AG04450 (cell line): ENCODE data around the gene TBCD. TPM values are rescaled to one million over a fixed set of nuclear protein-coding genes. Genes with fewer than 3 reads are reported as not detected.
A peak's percentile ranks its signal among the peaks of the same experiment; 100 is the strongest.

Experiments
- CTCF ChIA-PET: fragments of 300-600, 350-600 bp; formaldehyde crosslinking; extraction: SDS; loops from one replicate; lab custom pipeline; 2022; ENCODE audit warnings: antibody characterized with exemption, inconsistent platforms; lab: Charles Lee
- POLR2A ChIA-PET: fragments of 350-600 bp; formaldehyde crosslinking; extraction: SDS; loops from one replicate; lab custom pipeline; 2021; ENCODE audit warnings: antibody characterized with exemption, inconsistent platforms; lab: Yijun Ruan, JAX
- DNase-seq: peaks from one replicate; pipeline ENCODE4 v3.0.0-alpha.2; 2011; ENCODE audit warnings: low read depth, low spot score
- H3K27ac ChIP-seq: one replicate; pipeline ENCODE4 v1.5.1; 2012; ENCODE audit warnings: low read depth, low read length, control low read depth
- H3K27me3 ChIP-seq: one replicate; pipeline ENCODE4 v1.6.0; 2012; ENCODE audit warnings: low read length; ENCODE audit not compliant: control insufficient read depth, insufficient read depth
- H3K4me3 ChIP-seq: 2 replicates; pipeline ENCODE4 v1.5.1; 2011; ENCODE audit warnings: mild to moderate bottlenecking, low read depth, low read length, control low read depth
- H3K9me3 ChIP-seq: 2 replicates; pipeline ENCODE4 v1.5.1; 2012; ENCODE audit warnings: low read length; ENCODE audit not compliant: control insufficient read depth, insufficient read depth
- CTCF ChIP-seq: IDR thresholded peaks from 2 replicates; pipeline ENCODE4 v1.5.1; 2011; ENCODE audit warnings: low read depth, low read length, control low read depth, inconsistent platforms
- polyA plus RNA-seq: library from polyadenylated mRNA; depleted of rRNA; stranded (reverse); fragments of >200 nt; gene quantifications from 2 replicates; pipeline ENCODE4 v1.2.3, GENCODE V29; 2011

Gene TBCD
- polyA plus RNA-seq, 1 experiment, result 28.5 TPM

GRCh38 chr17:82865274-82865673 is 113.4 kb downstream of the TBCD start:
- POLR2A ChIA-PET, result no interaction called here
- no peak for DNase-seq
- CTCF ChIA-PET, result interaction anchor here (1.4 kb wide), 1 partner anchor 14 kb away, joined by 3 read pairs; no protein-coding TSS in a partner anchor
- TF ChIP-seq CTCF, result no peak
- Histone ChIP-seq H3K27me3 (no peaks in the 10 kb centered on the region), H3K9me3 (no peaks in the 10 kb centered on the region; the same call in 1 of the 2 replicates), H3K27ac (no peak overlapping the region), H3K4me3 (no peak overlapping the region)

GRCh38 chr17:82865774-82866395 is 114.0 kb downstream of the TBCD start:
- peak overlapping the region; percentile 91 for H3K27ac ChIP-seq
- DNase-seq, result no peak
- CTCF ChIA-PET, result interaction anchor here (1.4 kb wide), 1 partner anchor 13 kb away, joined by 3 read pairs; no protein-coding TSS in a partner anchor
- H3K27me3 ChIP-seq, result no peaks in the 10 kb centered on the region
- POLR2A ChIA-PET, result no interaction called here
- no peak overlapping the region for H3K4me3 ChIP-seq
- H3K9me3 ChIP-seq, result no peaks in the 10 kb centered on the region; the same call in 1 of the 2 replicates
- no peak for TF ChIP-seq CTCF

- CTCF ChIA-PET, result interaction anchor here (1.4 kb wide), 1 partner anchor 12 kb away, joined by 3 read pairs; no protein-coding TSS in a partner anchor
- DNase-seq, result peak; percentile 76
- no peaks in the 10 kb centered on the region for H3K27me3 ChIP-seq
- TF ChIP-seq CTCF, result no peak
- no peak overlapping the region for H3K4me3 ChIP-seq
- no peaks in the 10 kb centered on the region; the same call in 1 of the 2 replicates for H3K9me3 ChIP-seq
- peak overlapping the region; percentile 91 for H3K27ac ChIP-seq
- POLR2A ChIA-PET, result interaction anchor here (0.6 kb wide), 1 partner anchor 18 kb away, joined by 4 read pairs; no protein-coding TSS in a partner anchor
These were observed 114.8 kb downstream of the TBCD start for GRCh38 chr17:82866590-82867191.

GRCh38 chr17:82867763-82868325 is 116.0 kb downstream of the TBCD start:
- Histone ChIP-seq H3K9me3 (no peaks in the 10 kb centered on the region; the same call in 1 of the 2 replicates), H3K27me3 (no peaks in the 10 kb centered on the region), H3K27ac (no peak overlapping the region), H3K4me3 (no peak overlapping the region)
- POLR2A ChIA-PET, result no interaction called here
- CTCF ChIA-PET, result interaction anchor here (0.8 kb wide), 1 partner anchor 9 kb away, joined by 3 read pairs; no protein-coding TSS in a partner anchor
- no peak for DNase-seq
- no peak for TF ChIP-seq CTCF

GRCh38 chr17:82868715-82869131 is 116.9 kb downstream of the TBCD start:
- ChIA-PET CTCF (interaction anchor here (0.8 kb wide), 1 partner anchor 8 kb away, joined by 3 read pairs; no protein-coding TSS in a partner anchor), POLR2A (no interaction called here)
- DNase-seq, result no peak
- no peaks in the 10 kb centered on the region for H3K27me3 ChIP-seq
- H3K4me3 ChIP-seq, result no peak overlapping the region
- H3K27ac ChIP-seq, result no peak overlapping the region
- no peaks in the 10 kb centered on the region; the same call in 1 of the 2 replicates for H3K9me3 ChIP-seq
- no peak for TF ChIP-seq CTCF
